ENCODE measurements around the gene PDE3B.

Gene PDE3B

DNA sequence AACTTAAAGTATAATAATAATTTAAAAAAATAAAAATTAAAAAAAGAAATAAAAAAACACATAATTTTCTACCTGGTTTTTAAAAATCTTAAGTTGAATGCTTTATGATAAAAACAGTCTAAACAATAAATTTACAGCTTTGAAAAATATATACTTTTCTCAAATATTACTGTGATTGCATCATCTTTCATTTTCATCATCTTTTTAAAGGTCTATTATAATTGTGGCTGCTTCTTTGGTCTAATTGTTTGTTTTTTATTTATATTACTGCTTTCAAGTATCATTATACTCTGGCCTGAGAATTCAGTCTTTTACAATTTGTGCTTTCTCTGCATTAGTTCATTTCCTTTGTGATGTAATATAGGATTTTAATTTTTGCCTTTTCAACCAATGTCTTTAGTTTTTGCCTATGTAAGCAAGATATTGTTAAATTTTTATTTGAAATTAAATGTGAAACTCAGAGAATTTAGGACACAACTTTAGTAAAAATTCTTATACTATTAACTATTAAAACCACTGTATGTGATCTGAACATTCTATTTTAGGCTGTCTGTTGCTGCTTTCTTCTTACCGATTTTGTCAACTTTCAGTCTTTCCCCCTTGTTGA lies 241.2 kb downstream of the PDE3B start:
- no peak overlapping the region for H3K4me3 ChIP-seq (ENCODE audit: low read depth, low read length)
- TF ChIP-seq, protein P1, sequence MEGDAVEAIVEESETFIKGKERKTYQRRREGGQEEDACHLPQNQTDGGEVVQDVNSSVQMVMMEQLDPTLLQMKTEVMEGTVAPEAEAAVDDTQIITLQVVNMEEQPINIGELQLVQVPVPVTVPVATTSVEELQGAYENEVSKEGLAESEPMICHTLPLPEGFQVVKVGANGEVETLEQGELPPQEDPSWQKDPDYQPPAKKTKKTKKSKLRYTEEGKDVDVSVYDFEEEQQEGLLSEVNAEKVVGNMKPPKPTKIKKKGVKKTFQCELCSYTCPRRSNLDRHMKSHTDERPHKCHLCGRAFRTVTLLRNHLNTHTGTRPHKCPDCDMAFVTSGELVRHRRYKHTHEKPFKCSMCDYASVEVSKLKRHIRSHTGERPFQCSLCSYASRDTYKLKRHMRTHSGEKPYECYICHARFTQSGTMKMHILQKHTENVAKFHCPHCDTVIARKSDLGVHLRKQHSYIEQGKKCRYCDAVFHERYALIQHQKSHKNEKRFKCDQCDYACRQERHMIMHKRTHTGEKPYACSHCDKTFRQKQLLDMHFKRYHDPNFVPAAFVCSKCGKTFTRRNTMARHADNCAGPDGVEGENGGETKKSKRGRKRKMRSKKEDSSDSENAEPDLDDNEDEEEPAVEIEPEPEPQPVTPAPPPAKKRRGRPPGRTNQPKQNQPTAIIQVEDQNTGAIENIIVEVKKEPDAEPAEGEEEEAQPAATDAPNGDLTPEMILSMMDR (IDR thresholded peaks at IDR 0.05; ENCODE audit: low read depth, low read length, missing control alignments): no peak
- DNase-seq (ENCODE audit: low read depth): no peak

DNA sequence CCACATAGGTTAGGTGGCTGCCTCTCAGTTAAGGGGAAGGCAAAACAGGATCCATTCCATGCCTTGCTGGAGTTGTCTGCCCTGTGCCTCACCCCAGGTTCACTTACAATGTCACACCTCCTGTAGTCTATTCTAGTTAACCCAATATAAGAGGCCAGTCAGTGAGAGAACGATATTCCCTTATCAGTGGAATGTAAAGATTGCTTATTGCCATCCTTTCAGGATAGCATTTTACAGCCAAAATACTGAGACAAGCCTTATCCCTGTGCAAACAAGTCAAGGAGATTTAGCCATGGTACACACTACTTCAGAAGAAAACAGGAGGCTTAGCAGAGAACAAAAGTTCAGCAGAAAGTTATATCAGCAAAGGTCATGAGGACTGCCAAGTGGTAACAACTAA lies 242.9 kb downstream of the PDE3B start:
- no peak overlapping the region for H3K4me3 ChIP-seq (ENCODE audit: low read depth, low read length)
- TF ChIP-seq, protein P1 (IDR thresholded peaks at IDR 0.05; ENCODE audit: low read depth, low read length, missing control alignments): no peak
- no peak for DNase-seq (ENCODE audit: low read depth)

DNA sequence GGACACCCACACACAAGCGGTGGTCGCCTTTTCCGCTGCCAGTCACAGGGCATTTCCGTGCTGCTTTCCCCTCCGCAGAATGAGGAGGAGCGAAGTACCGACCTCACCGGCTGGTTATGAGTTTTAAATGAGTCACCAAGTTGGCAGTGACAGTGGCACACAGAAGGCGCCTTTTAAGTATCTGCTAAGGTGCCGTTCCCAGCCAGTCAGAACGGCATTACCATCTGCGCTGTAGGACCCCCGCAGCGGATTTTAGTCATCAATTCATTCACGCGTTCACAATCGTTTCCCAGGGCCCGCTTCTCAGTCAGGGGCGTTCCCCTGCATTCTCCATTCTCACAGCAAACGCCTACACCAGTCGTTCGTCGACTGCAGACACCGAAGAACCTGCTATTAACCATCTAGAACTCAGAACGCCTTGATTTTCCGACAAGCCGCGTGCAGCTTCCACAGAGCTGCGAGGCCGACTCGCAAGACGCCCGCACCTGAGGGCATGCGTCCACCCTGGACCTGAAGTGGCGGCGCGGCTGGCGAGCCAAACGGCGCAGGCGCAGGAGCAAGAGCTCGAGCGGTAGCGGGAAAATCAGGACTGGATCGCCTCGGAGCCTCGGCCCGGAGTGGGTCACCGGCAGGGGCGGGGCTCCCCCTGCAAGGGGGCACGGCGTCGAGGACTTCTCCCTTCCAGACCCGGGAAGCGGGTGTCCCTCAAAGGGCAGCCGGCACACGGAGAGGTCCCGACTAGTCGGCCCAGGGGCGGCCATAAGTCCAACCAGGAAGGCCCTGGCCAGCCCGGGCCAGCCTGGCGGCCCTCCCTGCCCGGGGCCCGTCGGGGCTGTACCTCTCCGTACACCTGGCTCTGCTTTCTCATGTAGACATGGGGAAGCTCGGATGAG lies 247.8 kb downstream of the PDE3B start:
- TF ChIP-seq, protein P1 (IDR thresholded peaks at IDR 0.05; ENCODE audit: low read depth, low read length, missing control alignments): no peak
- H3K4me3 ChIP-seq (ENCODE audit: low read depth, low read length): peak overlapping the region; percentile 57
- DNase-seq (ENCODE audit: low read depth): peak; percentile 69

DNA sequence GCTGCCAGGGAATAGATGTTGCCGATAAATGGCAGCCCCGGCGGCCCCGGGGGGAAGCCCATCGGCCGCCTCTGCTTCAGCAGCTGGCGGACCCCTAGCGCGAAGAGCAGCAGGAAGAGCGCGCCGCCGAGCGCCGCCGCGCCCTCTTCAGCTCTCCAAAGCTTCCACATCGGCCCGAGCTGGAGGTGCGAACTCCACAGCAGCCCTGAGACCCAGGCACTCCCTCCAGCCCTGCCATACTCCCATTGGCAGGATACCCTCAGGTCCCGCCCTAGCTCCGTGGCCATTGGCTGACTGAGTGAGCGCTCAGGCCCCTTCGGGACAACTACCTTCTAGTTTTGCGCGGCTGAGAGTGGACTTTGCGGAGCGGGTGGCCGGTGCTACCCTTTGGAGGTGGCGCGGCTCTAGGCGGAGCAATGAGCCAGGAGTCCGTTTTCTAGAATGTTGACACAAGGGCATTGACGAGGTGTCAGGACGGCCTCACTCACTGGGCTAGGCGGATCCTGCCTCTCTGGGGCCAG lies 248.5 kb downstream of the PDE3B start, which contains the start of gene CYP2R1:
TSS of gene CYP2R1 (minus strand) at position 196 of the 521 bp plus-strand sequence. CDS start at position 170, 26 bp downstream.
- TF ChIP-seq, protein P1 (IDR thresholded peaks at IDR 0.05; ENCODE audit: low read depth, low read length, missing control alignments): no peak
- peak within 1 kb of the TSS; percentile 57 for H3K4me3 ChIP-seq (ENCODE audit: low read depth, low read length)
- peak; percentile 94 for DNase-seq (ENCODE audit: low read depth)

DNA sequence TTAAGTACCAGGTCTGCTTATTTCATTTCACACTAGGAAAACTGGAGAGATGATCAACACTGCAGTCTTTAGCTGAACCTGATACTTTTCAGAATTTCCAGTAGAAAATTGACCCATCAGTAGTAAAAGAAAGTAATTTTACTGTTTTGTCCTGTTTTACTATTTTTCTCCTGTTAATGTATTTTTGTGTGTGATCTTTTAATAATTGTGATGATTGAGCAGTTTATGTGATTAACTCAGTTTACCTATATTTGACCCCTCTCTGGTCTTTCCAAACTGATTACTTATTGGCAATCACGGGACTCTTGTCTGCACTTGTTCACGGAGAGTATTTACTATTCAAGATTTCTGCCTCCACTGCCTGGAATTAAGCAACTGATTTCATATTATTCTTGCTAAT lies 249.0 kb downstream of the PDE3B start:
- peak overlapping the region; percentile 57 for H3K4me3 ChIP-seq (ENCODE audit: low read depth, low read length)
- TF ChIP-seq, protein P1 (IDR thresholded peaks at IDR 0.05; ENCODE audit: low read depth, low read length, missing control alignments): no peak
- no peak for DNase-seq (ENCODE audit: low read depth)

DNA sequence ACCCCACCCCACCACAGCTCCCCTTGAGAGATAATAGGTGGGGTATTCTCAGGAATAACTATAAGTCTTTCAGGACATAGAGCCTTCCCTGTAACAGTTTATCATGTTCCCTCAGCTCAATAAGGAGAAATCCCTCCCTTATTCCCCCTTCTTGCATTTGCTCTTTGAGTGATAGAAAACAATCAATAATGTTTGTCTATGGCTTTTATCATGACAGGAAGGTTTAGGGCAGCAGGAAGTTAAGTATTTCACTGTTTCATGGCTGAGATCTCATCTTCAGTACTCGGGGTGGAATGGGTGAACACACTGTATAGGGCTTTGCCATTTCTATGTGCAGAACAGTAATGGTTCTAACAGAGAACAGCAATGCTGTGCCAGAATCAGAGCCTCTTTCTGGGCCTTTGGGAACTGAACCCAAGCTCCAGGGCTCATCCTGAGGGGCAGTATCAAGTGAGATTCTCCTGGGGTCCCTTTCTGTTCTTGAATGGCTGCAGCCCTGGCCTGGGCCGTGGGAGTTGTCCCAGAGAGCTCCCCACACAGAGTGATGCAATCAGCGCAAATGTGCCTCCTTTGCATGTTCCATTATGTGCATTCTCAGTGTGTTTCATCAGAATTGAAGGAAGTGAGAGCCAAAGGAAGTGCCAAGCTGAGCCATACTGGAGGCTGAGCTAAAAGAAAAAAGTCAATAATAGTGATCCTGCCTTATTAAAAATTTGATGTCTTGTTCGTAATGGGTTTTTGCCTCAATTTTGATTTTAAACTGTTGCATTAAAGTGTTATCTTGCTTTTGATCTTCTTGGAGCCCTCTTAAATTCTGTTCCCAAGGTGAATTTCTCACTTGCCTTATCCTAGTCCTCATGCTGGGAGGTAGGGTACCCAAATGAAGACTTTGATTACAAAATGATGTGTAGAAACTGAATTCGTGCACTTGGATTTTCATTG lies 251.3 kb downstream of the PDE3B start:
- TF ChIP-seq, protein P1 (IDR thresholded peaks at IDR 0.05; ENCODE audit: low read depth, low read length, missing control alignments): no peak
- DNase-seq (ENCODE audit: low read depth): no peak
- no peak overlapping the region for H3K4me3 ChIP-seq (ENCODE audit: low read depth, low read length)
